Endothelial cell of umbilical vein (primary cell): ENCODE measurements around the gene DTX4. TPM values are rescaled to one million over a fixed set of nuclear protein-coding genes. Genes with fewer than 3 reads are reported as not detected.

ENCODE experiments used
- BruUV-seq: library from RNA; stranded (reverse); fragments of 400-500 nt; replicated peaks from 2 replicates; lab custom pipeline; 2021; lab: Mats Ljungman, UMichigan
- CTCF ChIA-PET: fragments of 300-600, 350-600 bp; sonication (Branson Sonifier 250); formaldehyde crosslinking; loops from one replicate; lab custom pipeline; 2021; ENCODE audit warnings: antibody characterized with exemption, inconsistent platforms; lab: Charles Lee
- POLR2A ChIA-PET: fragments of 300-600, 350-600 bp; sonication (Branson Sonifier 250); formaldehyde crosslinking; loops from one replicate; lab custom pipeline; 2021; ENCODE audit warnings: antibody characterized with exemption, inconsistent platforms; lab: Charles Lee
- DNase-seq: peaks from one replicate; pipeline ENCODE4 v3.0.0-alpha.2; 2011; ENCODE audit warnings: low read depth, low spot score
- FAIRE-seq: peaks from 2 replicates; lab custom pipeline; 2011; peaks lifted over from hg19 to GRCh38; lab: Jason Lieb, UNC
- H2AFZ ChIP-seq: 2 replicates; pipeline ENCODE4 v1.6.0; 2012; ENCODE audit warnings: low read depth, low read length, control low read depth, inconsistent platforms
- H3K27ac ChIP-seq: 2 replicates; pipeline ENCODE4 v1.5.1; 2011; ENCODE audit warnings: low read depth, mild to moderate bottlenecking, control low read depth, low read length, moderate library complexity; ENCODE audit not compliant: insufficient read depth
- H3K27me3 ChIP-seq, 2 experiments: 2 replicates each; pipeline versions ENCODE4 v1.6.0 to v1.6.1; 2011; ENCODE audit warnings: low read length in 2 of 2, mixed read lengths in 1 of 2; ENCODE audit not compliant: control insufficient read depth in 2 of 2, insufficient read depth in 2 of 2
- H3K36me3 ChIP-seq, 2 experiments: 2 replicates in 1 of 2; 3 replicates in 1 of 2; pipeline ENCODE4 v1.5.1; 2011; ENCODE audit warnings: low read length in 2 of 2, mild to moderate bottlenecking in 1 of 2, moderate library complexity in 1 of 2; ENCODE audit not compliant: control insufficient read depth in 2 of 2, insufficient read depth in 2 of 2; ENCODE audit errors: extremely low read depth in 1 of 2
- H3K4me1 ChIP-seq: 3 replicates; pipeline ENCODE4 v1.5.1; 2011; ENCODE audit warnings: mild to moderate bottlenecking, low read length; ENCODE audit not compliant: control insufficient read depth, insufficient read depth; ENCODE audit errors: extremely low read depth
- H3K4me2 ChIP-seq: 2 replicates; pipeline ENCODE4 v1.6.1; 2011; ENCODE audit warnings: low read length, control low read depth, mixed read lengths; ENCODE audit not compliant: insufficient read depth
- H3K4me3 ChIP-seq, 3 experiments: fragments of 200-600 bp in 1 of 3; sonication (generic), shearing (Covaris generic) in 1 of 3; replicated peaks in 1 of 3; 2 replicates each; pipeline ENCODE4 v1.5.1; 2011 to 2016; ENCODE audit warnings: control low read depth in 3 of 3, low read length in 3 of 3, mild to moderate bottlenecking in 2 of 3, inconsistent platforms in 1 of 3, low read depth in 1 of 3, moderate library complexity in 1 of 3; ENCODE audit not compliant: insufficient read depth in 1 of 3
- H3K79me2 ChIP-seq: 2 replicates; pipeline ENCODE4 v1.6.0; 2012; ENCODE audit warnings: low read length, inconsistent platforms; ENCODE audit not compliant: control insufficient read depth, insufficient read depth
- H3K9ac ChIP-seq: replicated peaks from 2 replicates; pipeline ENCODE3; 2011; ENCODE audit warnings: low read length, control low read depth; ENCODE audit not compliant: insufficient read depth; ENCODE audit errors: extremely low read depth
- H3K9me1 ChIP-seq: replicated peaks from 3 replicates; pipeline ENCODE4 v1.6.0; 2011; ENCODE audit warnings: mild to moderate bottlenecking, low read length; ENCODE audit not compliant: control insufficient read depth, insufficient read depth; ENCODE audit errors: extremely low read depth
- H3K9me3 ChIP-seq: replicated peaks from 2 replicates; pipeline ENCODE4 v1.5.1; 2012; ENCODE audit warnings: low read length, inconsistent platforms; ENCODE audit not compliant: control insufficient read depth, insufficient read depth
- H4K20me1 ChIP-seq: replicated peaks from 2 replicates; pipeline ENCODE3; 2011; ENCODE audit warnings: mild to moderate bottlenecking, low read length; ENCODE audit not compliant: control insufficient read depth, insufficient read depth; ENCODE audit errors: extremely low read depth
- CTCF ChIP-seq, 2 donors: IDR thresholded peaks; 1 replicate in 1 of 2; 2 replicates in 1 of 2; pipeline ENCODE4 v1.5.1; 2011; ENCODE audit warnings: low read length in 2 of 2, mild to moderate bottlenecking in 2 of 2, moderate library complexity in 2 of 2, control low read depth in 1 of 2, inconsistent platforms in 1 of 2, low read depth in 1 of 2; ENCODE audit not compliant: insufficient read depth in 1 of 2; ENCODE audit errors: extremely low read depth in 1 of 2
- EZH2 ChIP-seq: IDR thresholded peaks from 2 replicates; pipeline ENCODE4 v1.6.1; 2012; ENCODE audit warnings: borderline replicate concordance, low read depth, mild to moderate bottlenecking, moderate library complexity, low read length, inconsistent platforms; ENCODE audit not compliant: severe bottlenecking
- FOS ChIP-seq: IDR thresholded peaks from 2 replicates; pipeline ENCODE4 v1.6.1; 2011; ENCODE audit warnings: mild to moderate bottlenecking, low read length, moderate library complexity, borderline replicate concordance; ENCODE audit not compliant: insufficient read depth
- GATA2 ChIP-seq: IDR thresholded peaks from 2 replicates; pipeline ENCODE4 v1.7.0; 2011; ENCODE audit warnings: low read depth, mild to moderate bottlenecking, moderate library complexity, mixed read lengths, low read length; ENCODE audit not compliant: insufficient read length, insufficient read depth
- JUN ChIP-seq: IDR thresholded peaks from 2 replicates; pipeline ENCODE4 v1.6.1; 2011; ENCODE audit warnings: borderline replicate concordance, low read depth; ENCODE audit not compliant: insufficient read length, insufficient read depth
- MYC ChIP-seq: IDR thresholded peaks from one replicate; pipeline ENCODE4 v1.6.1; 2011; ENCODE audit warnings: mild to moderate bottlenecking, low read depth, low read length
- POLR2A ChIP-seq: IDR thresholded peaks from 2 replicates; pipeline ENCODE4 v1.6.1; 2012; ENCODE audit warnings: low read depth, mild to moderate bottlenecking, control low read depth, low read length
- POLR2AphosphoS5 ChIP-seq: IDR thresholded peaks from 2 replicates; pipeline ENCODE4 v1.6.1; 2012; ENCODE audit warnings: low read depth, mild to moderate bottlenecking, control low read depth, low read length, moderate library complexity; ENCODE audit not compliant: insufficient read depth
- dilution Hi-C: fragments of 300-500 bp; cut with MboI; formaldehyde crosslinking; loops from one replicate; pipeline ENCODE4 v1.15.0; 2019; ENCODE audit warnings: low sequenced_read_pairs; ENCODE audit not compliant: extremely low pct_ligation_motif_present
- intact Hi-C: fragments of 100-400 bp; cut with micrococcal nuclease; formaldehyde crosslinking; loops from one replicate; pipeline ENCODE4 v1.10.0; 2022
- polyA plus RNA-seq, 4 experiments: library from polyadenylated mRNA; depleted of rRNA in 3 of 4; stranded (reverse) in 3 of 4; unstranded in 1 of 4; fragments of >200 nt; gene quantifications; 2 replicates each; pipeline versions ENCODE4 v1.2.1 to v1.2.3, GENCODE V29; 2011 to 2012; ENCODE audit warnings: missing spikeins in 1 of 4
- total RNA-seq: library from RNA; stranded (reverse); gene quantifications from 2 replicates; pipeline ENCODE4 v1.2.3, GENCODE V29; 2021
- TF ChIP-seq, protein P1 (sequence below): IDR thresholded peaks from 2 replicates; pipeline ENCODE4 v1.6.1; 2011; ENCODE audit not compliant: insufficient read depth, insufficient read length

The DTX4 gene
- total and polyA plus RNA-seq, 2 donors (not counting 3 experiments of a cell fraction or from before 2014, with no cell fraction given), result 0.08 to 0.91 TPM

DNA sequence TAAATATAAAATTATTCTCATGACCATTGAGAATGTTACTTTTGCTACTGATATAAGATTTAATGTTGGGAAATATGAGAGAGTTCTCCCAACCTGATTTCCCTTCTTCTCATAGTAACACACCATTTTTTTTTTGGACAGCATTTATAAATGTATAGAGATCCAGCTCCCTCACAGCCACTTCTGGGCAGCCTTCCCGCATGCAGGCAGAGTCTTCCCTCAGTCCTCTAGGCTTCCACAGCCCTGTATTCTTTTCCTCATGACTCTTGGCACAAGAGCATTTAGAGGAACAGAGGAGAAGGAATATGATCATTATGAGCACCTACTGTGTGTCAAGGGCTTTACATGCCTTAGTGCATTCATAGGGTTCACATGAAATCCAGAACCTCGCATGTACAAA lies 9.0 kb downstream of the DTX4 start:
- no TSS peak for BruUV-seq
- Histone ChIP-seq H3K4me1 (no peaks in the 10 kb centered on the region), H3K27ac (no peak overlapping the region), H3K36me3 (no peaks in the 10 kb centered on the region), H3K4me2 (no peak overlapping the region), H3K27me3 (peaks cover 6 to 15% of the 10 kb centered on the region in 2 experiments), H3K9me1 (no peaks in the 10 kb centered on the region), H3K9me3 (no peaks in the 10 kb centered on the region), H3K9ac (no peak overlapping the region), H2AFZ (no peak overlapping the region), H4K20me1 (no peaks in the 10 kb centered on the region), H3K79me2 (no peaks in the 10 kb centered on the region), H3K4me3 (no peak overlapping the region)
- DNase-seq (no peak), FAIRE-seq (no peak)
- CTCF ChIA-PET, result interaction anchor here (0.9 to 2.0 kb wide), 4 partner anchors 9 to 104 kb away, joined by 3 to 18 read pairs (median 4); partner anchors contain the start of gene DTX4
- intact Hi-C loops (no loop called here), dilution Hi-C loops (no loop called here)
- POLR2A ChIA-PET, result no interaction called here
- no peak for TF ChIP-seq JUN
- TF ChIP-seq, protein P1, sequence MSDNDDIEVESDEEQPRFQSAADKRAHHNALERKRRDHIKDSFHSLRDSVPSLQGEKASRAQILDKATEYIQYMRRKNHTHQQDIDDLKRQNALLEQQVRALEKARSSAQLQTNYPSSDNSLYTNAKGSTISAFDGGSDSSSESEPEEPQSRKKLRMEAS, result no peak
- TF ChIP-seq POLR2AphosphoS5, result no peak
- TF ChIP-seq EZH2, result no peak
- no peak for TF ChIP-seq POLR2A
- no peak for TF ChIP-seq CTCF (IDR thresholded peaks at IDR 0.05; ENCODE audit: extremely low read depth in 1 of 2, insufficient read depth in 1 of 2, low read depth in 1 of 2, low read length in 2 of 2)
- TF ChIP-seq GATA2, result no peak
- no peak for TF ChIP-seq FOS
- TF ChIP-seq MYC, result no peak
